ENCODE measurements around the gene TMEM229B. TPM values are rescaled to one million over a fixed set of nuclear protein-coding genes. Genes with fewer than 3 reads are reported as not detected.

TMEM229B gene
- total and polyA plus RNA-seq, 2 donors (not counting 1 experiment from before 2014, with no cell fraction given), result 0.68 to 0.99 TPM

DNA sequence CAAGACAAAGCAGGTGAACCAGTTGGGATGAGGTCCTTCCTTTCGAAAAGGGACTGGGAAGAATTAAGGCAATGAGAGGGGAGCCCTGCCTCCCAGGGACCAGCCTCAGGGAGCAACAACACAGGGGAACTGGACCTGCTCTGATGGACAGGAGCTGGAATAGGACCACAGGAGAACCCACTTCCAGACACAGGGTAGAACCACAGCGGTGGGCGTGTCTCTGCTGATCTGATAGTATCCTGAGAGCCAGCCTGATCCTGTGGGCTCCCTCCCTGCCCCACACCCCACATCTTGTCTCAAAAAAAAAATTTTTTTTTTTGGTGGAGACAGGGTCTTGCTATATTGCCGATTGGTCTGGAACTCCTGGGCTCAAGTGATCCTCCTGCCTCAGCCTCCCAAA is 62.9 kb downstream of the TMEM229B start:
- peaks cover 2% of the 10 kb centered on the region for H3K4me1 ChIP-seq (ENCODE audit: control insufficient read depth, extremely low read depth, insufficient read depth, low read length)
- TF ChIP-seq EZH2 (IDR thresholded peaks at IDR 0.05; ENCODE audit: low read length, missing control alignments), result no peak
- TF ChIP-seq, protein P1, sequence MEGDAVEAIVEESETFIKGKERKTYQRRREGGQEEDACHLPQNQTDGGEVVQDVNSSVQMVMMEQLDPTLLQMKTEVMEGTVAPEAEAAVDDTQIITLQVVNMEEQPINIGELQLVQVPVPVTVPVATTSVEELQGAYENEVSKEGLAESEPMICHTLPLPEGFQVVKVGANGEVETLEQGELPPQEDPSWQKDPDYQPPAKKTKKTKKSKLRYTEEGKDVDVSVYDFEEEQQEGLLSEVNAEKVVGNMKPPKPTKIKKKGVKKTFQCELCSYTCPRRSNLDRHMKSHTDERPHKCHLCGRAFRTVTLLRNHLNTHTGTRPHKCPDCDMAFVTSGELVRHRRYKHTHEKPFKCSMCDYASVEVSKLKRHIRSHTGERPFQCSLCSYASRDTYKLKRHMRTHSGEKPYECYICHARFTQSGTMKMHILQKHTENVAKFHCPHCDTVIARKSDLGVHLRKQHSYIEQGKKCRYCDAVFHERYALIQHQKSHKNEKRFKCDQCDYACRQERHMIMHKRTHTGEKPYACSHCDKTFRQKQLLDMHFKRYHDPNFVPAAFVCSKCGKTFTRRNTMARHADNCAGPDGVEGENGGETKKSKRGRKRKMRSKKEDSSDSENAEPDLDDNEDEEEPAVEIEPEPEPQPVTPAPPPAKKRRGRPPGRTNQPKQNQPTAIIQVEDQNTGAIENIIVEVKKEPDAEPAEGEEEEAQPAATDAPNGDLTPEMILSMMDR (conservative IDR thresholded peaks at IDR 0.05 in 1 of 2, IDR thresholded peaks at IDR 0.05 in 1 of 2; ENCODE audit: low read depth in 1 of 2, low read length in 2 of 2), result no peak
- DNase-seq (ENCODE audit: low read depth in 2 of 2), result no peak
- H3K79me2 ChIP-seq (ENCODE audit: control insufficient read depth, insufficient read depth, low read length), result no peaks in the 10 kb centered on the region
- no peak overlapping the region for H3K9ac ChIP-seq (ENCODE audit: insufficient read depth, low read length)
- no peaks in the 10 kb centered on the region for H3K9me3 ChIP-seq (ENCODE audit: control insufficient read depth, insufficient read depth, low read depth, low read length)
- no peak overlapping the region for H2AFZ ChIP-seq (ENCODE audit: low read length)
- no peak overlapping the region for H3K27ac ChIP-seq (ENCODE audit: insufficient read depth, low read length)
- H3K27me3 ChIP-seq (ENCODE audit: control insufficient read depth, insufficient read depth, low read length), result no peaks in the 10 kb centered on the region
- H3K36me3 ChIP-seq (ENCODE audit: control insufficient read depth, insufficient read depth, low read length), result no peaks in the 10 kb centered on the region
- no peak overlapping the region for H3K4me2 ChIP-seq (ENCODE audit: extremely low read depth, insufficient read depth, low read length)
- no peaks in the 10 kb centered on the region for H4K20me1 ChIP-seq (ENCODE audit: control insufficient read depth, extremely low read depth, insufficient read depth, low read length)
- H3K4me3 ChIP-seq (replicated peaks in 1 of 4; ENCODE audit: control extremely low read depth in 1 of 4, insufficient read depth in 1 of 4, low read depth in 3 of 4, low read length in 4 of 4), result no peak overlapping the region

DNA sequence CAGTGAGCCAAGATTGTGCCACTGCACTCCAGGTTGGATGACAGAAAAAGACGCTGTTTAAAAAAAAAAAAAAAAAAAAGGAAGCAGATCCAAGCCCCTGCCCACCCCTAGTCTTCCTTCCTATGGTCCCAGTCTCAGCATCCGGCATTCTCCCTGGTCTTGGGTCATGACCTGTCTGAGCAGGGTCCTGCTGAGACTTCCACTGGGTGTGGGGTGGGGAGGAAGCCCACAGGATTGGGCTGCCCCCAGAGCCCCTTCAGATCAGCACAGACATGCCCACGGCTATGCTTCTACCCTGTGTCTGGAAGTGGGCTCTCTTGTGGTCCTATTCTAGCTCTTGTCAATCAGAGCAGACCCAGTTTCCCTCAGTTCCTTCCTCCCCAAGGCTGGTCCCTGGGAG is 64.0 kb downstream of the TMEM229B start:
- Histone ChIP-seq H3K79me2 (ENCODE audit: control insufficient read depth, insufficient read depth, low read length) (no peaks in the 10 kb centered on the region), H4K20me1 (ENCODE audit: control insufficient read depth, extremely low read depth, insufficient read depth, low read length) (no peaks in the 10 kb centered on the region), H3K27ac (ENCODE audit: insufficient read depth, low read length) (no peak overlapping the region), H3K9ac (ENCODE audit: insufficient read depth, low read length) (no peak overlapping the region), H3K4me1 (ENCODE audit: control insufficient read depth, extremely low read depth, insufficient read depth, low read length) (peaks cover 2% of the 10 kb centered on the region), H3K36me3 (ENCODE audit: control insufficient read depth, insufficient read depth, low read length) (no peaks in the 10 kb centered on the region), H3K9me3 (ENCODE audit: control insufficient read depth, insufficient read depth, low read depth, low read length) (no peaks in the 10 kb centered on the region), H3K4me3 (replicated peaks in 1 of 4; ENCODE audit: control extremely low read depth in 1 of 4, insufficient read depth in 1 of 4, low read depth in 3 of 4, low read length in 4 of 4) (no peak overlapping the region), H3K27me3 (ENCODE audit: control insufficient read depth, insufficient read depth, low read length) (no peaks in the 10 kb centered on the region), H3K4me2 (ENCODE audit: extremely low read depth, insufficient read depth, low read length) (no peak overlapping the region), H2AFZ (ENCODE audit: low read length) (no peak overlapping the region)
- no peak for DNase-seq (ENCODE audit: low read depth in 2 of 2)
- TF ChIP-seq EZH2 (IDR thresholded peaks at IDR 0.05; ENCODE audit: low read length, missing control alignments), result no peak
- TF ChIP-seq, protein P1 (conservative IDR thresholded peaks at IDR 0.05 in 1 of 2, IDR thresholded peaks at IDR 0.05 in 1 of 2; ENCODE audit: low read depth in 1 of 2, low read length in 2 of 2), result no peak

DNA sequence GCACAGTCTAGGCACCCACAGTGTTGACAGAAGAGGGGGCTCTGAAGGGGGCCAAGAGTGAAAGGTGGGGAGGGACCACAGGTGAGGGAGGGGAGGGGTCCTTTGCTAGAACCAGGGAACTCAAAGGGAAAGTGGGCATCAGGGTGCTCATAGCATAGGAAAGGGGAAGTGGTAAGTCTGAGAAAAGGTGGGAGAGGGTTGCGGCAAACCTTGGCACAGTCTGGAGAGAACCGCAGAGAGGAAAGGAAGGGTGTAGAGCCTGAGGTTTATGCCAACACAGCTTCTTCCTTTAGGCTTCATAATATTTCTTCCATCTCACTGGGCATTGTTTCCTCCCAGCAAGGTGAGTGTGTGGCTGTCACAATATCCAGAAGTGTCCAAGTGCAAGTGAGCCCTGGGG is 65.1 kb downstream of the TMEM229B start:
- no peak for DNase-seq (ENCODE audit: low read depth in 2 of 2)
- Histone ChIP-seq H3K9ac (ENCODE audit: insufficient read depth, low read length) (no peak overlapping the region), H3K4me2 (ENCODE audit: extremely low read depth, insufficient read depth, low read length) (no peak overlapping the region), H3K4me3 (replicated peaks in 1 of 4; ENCODE audit: control extremely low read depth in 1 of 4, insufficient read depth in 1 of 4, low read depth in 3 of 4, low read length in 4 of 4) (no peak overlapping the region), H3K9me3 (ENCODE audit: control insufficient read depth, insufficient read depth, low read depth, low read length) (no peaks in the 10 kb centered on the region), H3K79me2 (ENCODE audit: control insufficient read depth, insufficient read depth, low read length) (no peaks in the 10 kb centered on the region), H2AFZ (ENCODE audit: low read length) (no peak overlapping the region), H3K27ac (ENCODE audit: insufficient read depth, low read length) (no peak overlapping the region), H3K36me3 (ENCODE audit: control insufficient read depth, insufficient read depth, low read length) (no peaks in the 10 kb centered on the region), H3K27me3 (ENCODE audit: control insufficient read depth, insufficient read depth, low read length) (no peaks in the 10 kb centered on the region), H4K20me1 (ENCODE audit: control insufficient read depth, extremely low read depth, insufficient read depth, low read length) (no peaks in the 10 kb centered on the region), H3K4me1 (ENCODE audit: control insufficient read depth, extremely low read depth, insufficient read depth, low read length) (peaks cover 2% of the 10 kb centered on the region)
- TF ChIP-seq, protein P1 (conservative IDR thresholded peaks at IDR 0.05 in 1 of 2, IDR thresholded peaks at IDR 0.05 in 1 of 2; ENCODE audit: low read depth in 1 of 2, low read length in 2 of 2), result no peak
- TF ChIP-seq EZH2 (IDR thresholded peaks at IDR 0.05; ENCODE audit: low read length, missing control alignments), result no peak

Data from fibroblast of lung (primary cell).